H1 (cell line): ENCODE results near the gene SLC2A4. TPM values are rescaled to one million over a fixed set of nuclear protein-coding genes. Genes with fewer than 3 reads are reported as not detected.

ENCODE experiments used
- CHD2 ChIP-seq: IDR thresholded peaks from 2 replicates; pipeline ENCODE4 v1.6.1; 2012; ENCODE audit warnings: low read length, improper control_type of control experiment
- CREB1 ChIP-seq: IDR thresholded peaks from 2 replicates; pipeline ENCODE4 v1.6.1; 2012; ENCODE audit warnings: inconsistent platforms
- CTBP2 ChIP-seq: IDR thresholded peaks from 2 replicates; pipeline ENCODE4 v1.7.0; 2011; ENCODE audit warnings: borderline replicate concordance, mild to moderate bottlenecking, moderate library complexity, mixed read lengths, low read length; ENCODE audit not compliant: insufficient read depth, insufficient read length
- SUZ12 ChIP-seq: fragments of 200-600 bp; sonication (generic); IDR thresholded peaks from 2 replicates; pipeline ENCODE4 v1.6.1; 2012; ENCODE audit warnings: mild to moderate bottlenecking, inconsistent platforms, low read length, moderate library complexity, mixed read lengths
- polyA plus RNA-seq, 7 experiments: library from polyadenylated mRNA; depleted of rRNA in 3 of 7; stranded (reverse) in 5 of 7; unstranded in 2 of 7; fragments of >200 nt in 5 of 7; fragments of 200-250 nt in 2 of 7; gene quantifications; 1 replicate in 5 of 7; 2 replicates in 1 of 7; 4 replicates in 1 of 7; pipeline versions ENCODE4 v1.2.1 to v1.2.3, GENCODE V29; 2011 to 2013; ENCODE audit warnings: missing spikeins in 2 of 7, mixed read lengths in 2 of 7
- total RNA-seq: library from RNA; stranded (reverse); fragmentation: NEBNext Ultra II Directional; extraction: Animal tissue kit (Norgen Biotek cat#: 25700); gene quantifications from 2 replicates; pipeline ENCODE4 v1.2.1, GENCODE V29; 2021
- TF ChIP-seq, protein P1 (sequence below): fragments of 300-600 bp; sonication (generic); IDR thresholded peaks from 2 replicates; pipeline ENCODE4 v1.7.1; 2012; ENCODE audit warnings: low read length, moderate library complexity, mild to moderate bottlenecking, inconsistent platforms; ENCODE audit not compliant: insufficient replicate concordance

Gene SLC2A4
- total and polyA plus RNA-seq, 2 of the 8 experiments (the other 6 are each of a cell fraction or from before 2014, with no cell fraction given) = 5.7 to 6.9 TPM

DNA sequence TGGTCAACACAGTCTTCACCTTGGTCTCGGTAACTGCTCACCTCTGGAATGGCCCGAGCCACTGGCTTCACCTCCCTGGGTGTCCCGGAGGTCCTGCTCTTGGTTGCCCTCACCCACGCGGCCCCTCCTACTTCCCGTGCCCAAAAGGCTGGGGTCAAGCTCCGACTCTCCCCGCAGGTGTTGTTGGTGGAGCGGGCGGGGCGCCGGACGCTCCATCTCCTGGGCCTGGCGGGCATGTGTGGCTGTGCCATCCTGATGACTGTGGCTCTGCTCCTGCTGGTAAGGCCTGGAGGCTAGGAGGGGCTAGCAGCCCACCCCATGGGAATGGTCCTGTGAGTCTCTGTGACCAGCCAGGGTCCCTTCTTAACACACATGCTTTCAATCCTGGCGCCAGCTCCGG lies 3.4 kb downstream of the SLC2A4 start (continued):
- TF ChIP-seq, protein P1, sequence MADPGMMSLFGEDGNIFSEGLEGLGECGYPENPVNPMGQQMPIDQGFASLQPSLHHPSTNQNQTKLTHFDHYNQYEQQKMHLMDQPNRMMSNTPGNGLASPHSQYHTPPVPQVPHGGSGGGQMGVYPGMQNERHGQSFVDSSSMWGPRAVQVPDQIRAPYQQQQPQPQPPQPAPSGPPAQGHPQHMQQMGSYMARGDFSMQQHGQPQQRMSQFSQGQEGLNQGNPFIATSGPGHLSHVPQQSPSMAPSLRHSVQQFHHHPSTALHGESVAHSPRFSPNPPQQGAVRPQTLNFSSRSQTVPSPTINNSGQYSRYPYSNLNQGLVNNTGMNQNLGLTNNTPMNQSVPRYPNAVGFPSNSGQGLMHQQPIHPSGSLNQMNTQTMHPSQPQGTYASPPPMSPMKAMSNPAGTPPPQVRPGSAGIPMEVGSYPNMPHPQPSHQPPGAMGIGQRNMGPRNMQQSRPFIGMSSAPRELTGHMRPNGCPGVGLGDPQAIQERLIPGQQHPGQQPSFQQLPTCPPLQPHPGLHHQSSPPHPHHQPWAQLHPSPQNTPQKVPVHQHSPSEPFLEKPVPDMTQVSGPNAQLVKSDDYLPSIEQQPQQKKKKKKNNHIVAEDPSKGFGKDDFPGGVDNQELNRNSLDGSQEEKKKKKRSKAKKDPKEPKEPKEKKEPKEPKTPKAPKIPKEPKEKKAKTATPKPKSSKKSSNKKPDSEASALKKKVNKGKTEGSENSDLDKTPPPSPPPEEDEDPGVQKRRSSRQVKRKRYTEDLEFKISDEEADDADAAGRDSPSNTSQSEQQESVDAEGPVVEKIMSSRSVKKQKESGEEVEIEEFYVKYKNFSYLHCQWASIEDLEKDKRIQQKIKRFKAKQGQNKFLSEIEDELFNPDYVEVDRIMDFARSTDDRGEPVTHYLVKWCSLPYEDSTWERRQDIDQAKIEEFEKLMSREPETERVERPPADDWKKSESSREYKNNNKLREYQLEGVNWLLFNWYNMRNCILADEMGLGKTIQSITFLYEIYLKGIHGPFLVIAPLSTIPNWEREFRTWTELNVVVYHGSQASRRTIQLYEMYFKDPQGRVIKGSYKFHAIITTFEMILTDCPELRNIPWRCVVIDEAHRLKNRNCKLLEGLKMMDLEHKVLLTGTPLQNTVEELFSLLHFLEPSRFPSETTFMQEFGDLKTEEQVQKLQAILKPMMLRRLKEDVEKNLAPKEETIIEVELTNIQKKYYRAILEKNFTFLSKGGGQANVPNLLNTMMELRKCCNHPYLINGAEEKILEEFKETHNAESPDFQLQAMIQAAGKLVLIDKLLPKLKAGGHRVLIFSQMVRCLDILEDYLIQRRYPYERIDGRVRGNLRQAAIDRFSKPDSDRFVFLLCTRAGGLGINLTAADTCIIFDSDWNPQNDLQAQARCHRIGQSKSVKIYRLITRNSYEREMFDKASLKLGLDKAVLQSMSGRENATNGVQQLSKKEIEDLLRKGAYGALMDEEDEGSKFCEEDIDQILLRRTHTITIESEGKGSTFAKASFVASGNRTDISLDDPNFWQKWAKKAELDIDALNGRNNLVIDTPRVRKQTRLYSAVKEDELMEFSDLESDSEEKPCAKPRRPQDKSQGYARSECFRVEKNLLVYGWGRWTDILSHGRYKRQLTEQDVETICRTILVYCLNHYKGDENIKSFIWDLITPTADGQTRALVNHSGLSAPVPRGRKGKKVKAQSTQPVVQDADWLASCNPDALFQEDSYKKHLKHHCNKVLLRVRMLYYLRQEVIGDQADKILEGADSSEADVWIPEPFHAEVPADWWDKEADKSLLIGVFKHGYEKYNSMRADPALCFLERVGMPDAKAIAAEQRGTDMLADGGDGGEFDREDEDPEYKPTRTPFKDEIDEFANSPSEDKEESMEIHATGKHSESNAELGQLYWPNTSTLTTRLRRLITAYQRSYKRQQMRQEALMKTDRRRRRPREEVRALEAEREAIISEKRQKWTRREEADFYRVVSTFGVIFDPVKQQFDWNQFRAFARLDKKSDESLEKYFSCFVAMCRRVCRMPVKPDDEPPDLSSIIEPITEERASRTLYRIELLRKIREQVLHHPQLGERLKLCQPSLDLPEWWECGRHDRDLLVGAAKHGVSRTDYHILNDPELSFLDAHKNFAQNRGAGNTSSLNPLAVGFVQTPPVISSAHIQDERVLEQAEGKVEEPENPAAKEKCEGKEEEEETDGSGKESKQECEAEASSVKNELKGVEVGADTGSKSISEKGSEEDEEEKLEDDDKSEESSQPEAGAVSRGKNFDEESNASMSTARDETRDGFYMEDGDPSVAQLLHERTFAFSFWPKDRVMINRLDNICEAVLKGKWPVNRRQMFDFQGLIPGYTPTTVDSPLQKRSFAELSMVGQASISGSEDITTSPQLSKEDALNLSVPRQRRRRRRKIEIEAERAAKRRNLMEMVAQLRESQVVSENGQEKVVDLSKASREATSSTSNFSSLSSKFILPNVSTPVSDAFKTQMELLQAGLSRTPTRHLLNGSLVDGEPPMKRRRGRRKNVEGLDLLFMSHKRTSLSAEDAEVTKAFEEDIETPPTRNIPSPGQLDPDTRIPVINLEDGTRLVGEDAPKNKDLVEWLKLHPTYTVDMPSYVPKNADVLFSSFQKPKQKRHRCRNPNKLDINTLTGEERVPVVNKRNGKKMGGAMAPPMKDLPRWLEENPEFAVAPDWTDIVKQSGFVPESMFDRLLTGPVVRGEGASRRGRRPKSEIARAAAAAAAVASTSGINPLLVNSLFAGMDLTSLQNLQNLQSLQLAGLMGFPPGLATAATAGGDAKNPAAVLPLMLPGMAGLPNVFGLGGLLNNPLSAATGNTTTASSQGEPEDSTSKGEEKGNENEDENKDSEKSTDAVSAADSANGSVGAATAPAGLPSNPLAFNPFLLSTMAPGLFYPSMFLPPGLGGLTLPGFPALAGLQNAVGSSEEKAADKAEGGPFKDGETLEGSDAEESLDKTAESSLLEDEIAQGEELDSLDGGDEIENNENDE = no peak
- TF ChIP-seq SUZ12 = no peak
- TF ChIP-seq CHD2 = no peak
- no peak for TF ChIP-seq CREB1
- TF ChIP-seq CTBP2 = no peak
